ENCODE data around the gene AFG1L.
"Not testable (repeated sequence)": the region's sequence is repeated elsewhere in the genome, so short reads cannot be mapped to it uniquely, and the experiment has no call there.

Gene AFG1L

DNA sequence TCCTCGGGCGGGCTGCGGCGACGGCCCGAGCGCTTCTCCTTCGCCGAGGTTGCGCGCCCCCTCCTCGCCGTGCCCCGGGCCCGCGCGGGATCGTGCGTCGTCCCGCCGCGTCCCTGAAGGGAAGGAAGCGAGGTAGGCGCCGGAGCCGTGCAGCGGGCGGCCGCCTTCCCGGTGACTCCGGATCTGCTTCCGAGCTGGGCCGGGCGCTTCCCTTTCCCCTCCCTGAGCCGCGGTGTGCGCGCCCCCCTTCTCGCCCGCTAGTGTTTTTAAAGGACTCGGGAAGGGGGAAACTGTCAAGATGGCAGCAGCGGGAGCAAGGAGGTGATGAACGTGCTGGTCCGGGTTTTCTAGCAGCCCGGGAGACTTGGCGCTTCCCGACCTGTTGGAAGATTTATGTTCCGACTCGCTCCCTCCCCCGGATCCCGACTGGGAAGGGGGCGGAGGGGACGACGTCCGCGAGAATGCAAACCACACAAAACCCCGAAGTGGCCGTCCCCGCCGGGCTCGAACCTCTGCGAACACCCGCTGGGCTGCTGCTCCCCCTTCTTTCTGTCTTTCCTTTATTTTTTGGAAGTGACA, 265.1 kb downstream of the AFG1L start:
- peak; percentile 40 for DNase-seq

DNA sequence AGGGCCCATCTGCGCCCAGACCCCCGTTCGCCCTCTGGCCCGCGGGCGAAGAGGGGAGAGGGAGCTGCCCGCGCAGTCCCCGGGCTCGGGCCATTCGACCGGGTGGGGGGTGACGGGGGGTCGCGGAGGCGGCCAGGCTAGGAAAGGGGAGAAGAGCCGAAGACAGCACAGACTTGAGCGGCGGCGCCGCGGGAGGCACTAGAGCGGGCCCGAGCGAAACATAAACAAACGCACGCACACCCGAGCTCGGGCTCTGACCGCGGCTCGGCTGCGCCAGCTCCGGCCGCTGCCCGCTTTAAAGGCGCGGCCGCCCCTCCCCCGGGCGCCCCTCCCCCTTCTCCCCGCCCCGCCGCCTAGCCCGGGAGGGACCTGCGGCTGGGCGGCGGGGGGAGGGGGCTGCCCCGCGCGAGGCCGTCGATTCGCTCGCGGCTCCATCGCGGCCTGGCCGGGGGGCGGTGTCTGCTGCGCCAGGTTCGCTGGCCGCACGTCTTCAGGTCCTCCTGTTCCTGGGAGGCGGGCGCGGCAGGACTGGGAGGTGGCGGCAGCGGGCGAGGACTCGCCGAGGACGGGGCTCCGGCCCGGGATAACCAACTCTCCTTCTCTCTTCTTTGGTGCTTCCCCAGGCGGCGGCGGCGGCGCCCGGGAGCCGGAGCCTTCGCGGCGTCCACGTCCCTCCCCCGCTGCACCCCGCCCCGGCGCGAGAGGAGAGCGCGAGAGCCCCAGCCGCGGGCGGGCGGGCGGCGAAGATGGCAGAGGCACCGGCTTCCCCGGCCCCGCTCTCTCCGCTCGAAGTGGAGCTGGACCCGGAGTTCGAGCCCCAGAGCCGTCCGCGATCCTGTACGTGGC, 265.8 kb downstream of the AFG1L start, which contains the start of gene FOXO3:
TSS of gene FOXO3 (plus strand) at position 455 of the 846 bp plus-strand sequence. CDS start at position 747, 292 bp downstream.
- no peak for DNase-seq

DNA sequence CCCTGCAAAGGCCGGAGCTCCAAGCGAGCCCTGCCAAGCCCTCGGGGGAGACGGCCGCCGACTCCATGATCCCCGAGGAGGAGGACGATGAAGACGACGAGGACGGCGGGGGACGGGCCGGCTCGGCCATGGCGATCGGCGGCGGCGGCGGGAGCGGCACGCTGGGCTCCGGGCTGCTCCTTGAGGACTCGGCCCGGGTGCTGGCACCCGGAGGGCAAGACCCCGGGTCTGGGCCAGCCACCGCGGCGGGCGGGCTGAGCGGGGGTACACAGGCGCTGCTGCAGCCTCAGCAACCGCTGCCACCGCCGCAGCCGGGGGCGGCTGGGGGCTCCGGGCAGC, 266.4 kb downstream of the AFG1L start:
- DNase-seq: not testable (repeated sequence)

DNA sequence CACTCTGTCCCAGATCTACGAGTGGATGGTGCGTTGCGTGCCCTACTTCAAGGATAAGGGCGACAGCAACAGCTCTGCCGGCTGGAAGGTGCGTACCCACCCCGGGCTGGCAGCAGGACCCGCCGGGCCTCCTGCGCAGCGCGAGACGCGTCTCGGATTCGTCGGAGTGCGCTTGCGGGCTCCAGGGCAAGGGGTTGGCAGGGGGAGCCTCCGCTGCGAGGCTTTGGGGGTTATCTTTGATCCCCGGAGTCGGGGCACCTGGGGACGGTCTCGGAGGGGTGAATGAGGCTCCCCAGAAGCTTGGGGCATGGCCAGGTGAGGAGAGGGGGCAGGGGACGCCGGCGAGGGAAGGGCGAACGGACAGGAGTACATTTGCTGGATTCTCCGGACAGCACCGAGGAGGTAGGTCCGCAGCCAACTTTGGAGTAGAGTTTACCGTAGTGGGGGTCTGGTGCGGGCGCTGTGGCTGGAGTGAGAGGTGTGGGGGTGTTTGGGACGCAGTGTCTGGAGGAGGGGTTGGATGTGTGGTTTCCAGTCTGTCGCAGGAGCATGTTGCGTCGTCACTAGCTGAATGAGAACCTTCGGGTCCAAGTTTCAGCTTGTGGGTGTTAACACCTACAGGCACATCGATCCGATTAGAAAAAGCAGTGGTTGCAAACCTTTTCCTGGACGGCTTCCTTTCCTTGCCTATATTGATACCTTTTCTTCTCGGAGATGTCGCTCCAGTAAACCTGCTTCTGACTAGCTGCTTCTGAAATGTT, 267.1 kb downstream of the AFG1L start:
- DNase-seq: no peak

DNA sequence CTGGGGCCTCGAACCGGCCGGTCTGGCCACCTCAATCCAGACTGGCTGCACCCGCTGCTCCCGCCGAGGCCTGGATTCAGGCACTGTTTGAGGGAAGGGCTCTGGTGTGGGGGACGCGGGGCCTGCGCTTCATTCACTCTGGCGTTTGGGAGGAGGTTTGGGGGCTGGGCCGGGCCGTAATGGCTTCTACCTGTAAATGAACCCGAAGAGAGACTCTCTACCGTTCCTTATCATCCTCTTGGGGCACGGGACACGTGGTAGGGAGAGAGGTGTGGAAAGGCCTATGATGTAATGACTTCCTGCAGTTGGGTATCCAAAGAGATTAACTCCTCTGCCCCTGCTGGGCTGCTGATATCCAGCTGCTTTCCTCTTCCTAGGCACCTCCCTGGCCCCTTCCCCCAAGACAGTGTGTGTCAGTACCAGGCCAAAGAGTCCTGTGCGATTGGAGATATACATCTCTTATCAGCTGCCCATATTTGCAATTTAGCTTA, 267.7 kb downstream of the AFG1L start:
- no peak for DNase-seq

DNA sequence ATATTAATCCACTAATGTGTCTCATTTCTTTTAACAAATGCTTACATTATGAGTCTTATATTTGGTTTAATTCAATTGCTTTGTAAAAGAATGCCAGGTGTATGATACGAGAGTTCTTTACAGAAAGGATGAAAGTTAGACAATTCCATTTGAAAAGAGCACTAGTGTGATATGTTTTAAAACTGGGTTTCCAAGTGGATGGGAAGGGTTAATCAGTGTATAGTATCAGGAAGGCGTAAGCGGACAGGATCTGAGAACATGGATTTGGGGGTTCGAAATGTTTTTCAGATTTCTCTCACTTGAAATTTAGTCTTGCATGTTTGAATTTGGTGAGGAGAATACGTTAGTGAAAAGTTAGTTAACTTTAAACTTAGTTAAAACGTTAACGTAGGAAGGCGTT, 268.4 kb downstream of the AFG1L start:
- DNase-seq: no peak

DNA sequence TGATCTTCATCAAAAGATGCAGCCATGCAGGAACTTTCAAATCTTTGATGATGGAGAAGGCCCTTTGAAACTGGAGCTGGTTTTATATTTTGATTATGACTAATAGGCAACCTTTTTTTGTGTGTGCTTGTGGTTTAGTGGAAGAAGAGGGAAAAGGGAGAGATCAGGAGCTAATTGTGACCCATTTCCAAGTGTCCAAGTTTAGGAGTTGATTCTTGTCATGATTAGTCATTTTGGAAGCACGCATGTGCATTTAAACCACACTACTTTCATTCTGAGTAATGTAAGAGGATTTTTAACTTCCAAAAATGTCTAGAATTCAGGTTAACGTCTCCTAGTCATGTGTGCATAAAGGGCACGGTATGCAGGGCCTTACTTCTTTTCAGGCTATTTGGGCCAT, 269.3 kb downstream of the AFG1L start:
- DNase-seq: no peak

DNA sequence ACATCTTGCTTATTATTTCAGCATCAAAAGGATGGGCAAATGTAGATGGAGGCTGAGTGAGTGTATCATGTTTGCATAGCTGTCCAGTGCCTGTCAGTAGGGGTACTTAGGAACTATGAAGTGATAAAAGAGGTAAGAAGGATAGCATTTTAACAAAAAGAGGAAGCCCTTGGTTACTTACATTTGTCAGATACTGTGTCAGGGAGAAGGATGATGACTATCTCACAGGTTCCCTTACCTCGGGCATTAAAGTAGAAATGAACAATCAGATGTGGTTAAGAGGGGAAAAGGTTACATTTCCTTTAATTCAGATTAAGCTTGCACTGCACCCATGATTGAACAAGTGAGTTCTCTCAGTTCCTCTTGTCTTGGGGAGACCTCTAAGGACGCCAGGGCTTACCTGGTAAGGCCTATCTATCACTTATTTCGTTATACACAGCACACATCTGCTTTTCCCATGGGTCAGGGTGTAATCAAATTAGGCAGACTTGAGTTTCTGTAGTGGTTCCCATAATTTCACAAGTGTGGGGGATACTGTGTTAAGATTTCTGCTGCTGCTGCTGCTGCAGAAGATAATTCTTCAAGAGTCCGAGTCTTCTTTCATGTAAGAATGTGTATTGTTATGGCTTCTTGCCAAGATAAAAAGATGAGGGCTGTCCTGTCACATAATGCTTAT, 270.4 kb downstream of the AFG1L start:
- DNase-seq: no peak

DNA sequence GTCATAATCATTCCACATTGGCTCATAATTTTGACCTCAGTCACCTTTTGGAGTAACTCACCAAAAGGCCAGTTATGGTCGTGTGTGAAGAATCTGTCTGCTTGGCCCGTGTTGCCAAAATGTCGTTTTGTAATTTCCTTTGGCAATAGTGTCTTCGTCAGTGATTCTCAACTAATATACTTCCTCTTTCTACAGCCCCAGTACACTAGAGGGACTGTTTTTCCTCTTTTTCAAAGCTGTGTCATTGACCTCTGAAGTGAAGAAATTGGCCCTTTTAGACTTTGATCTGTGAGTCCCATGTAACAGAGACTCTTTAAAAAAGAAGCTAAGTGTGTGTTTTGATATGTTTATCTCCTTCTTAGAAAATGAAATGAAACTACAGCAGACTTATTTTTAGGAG, 271.0 kb downstream of the AFG1L start:
- no peak for DNase-seq

DNA sequence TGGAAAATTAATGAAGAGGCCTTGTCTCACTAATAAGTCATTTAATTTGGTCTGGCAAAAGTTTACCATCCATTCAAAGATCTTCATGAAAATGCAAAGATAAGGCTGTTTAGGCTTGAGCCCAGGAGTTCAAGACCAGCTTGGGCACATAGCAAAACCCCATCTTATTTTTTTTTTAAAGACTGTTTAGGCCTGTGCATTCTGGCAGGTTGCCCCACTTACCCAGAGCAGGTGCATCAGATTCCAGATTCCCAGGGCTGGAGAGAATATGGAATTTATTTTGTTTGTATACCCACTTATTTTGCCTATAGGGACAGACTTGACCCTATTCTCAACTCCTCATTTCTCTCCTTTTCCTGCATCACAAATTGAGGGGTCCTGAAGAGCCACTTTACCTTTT, 271.6 kb downstream of the AFG1L start:
- DNase-seq: no peak

DNA sequence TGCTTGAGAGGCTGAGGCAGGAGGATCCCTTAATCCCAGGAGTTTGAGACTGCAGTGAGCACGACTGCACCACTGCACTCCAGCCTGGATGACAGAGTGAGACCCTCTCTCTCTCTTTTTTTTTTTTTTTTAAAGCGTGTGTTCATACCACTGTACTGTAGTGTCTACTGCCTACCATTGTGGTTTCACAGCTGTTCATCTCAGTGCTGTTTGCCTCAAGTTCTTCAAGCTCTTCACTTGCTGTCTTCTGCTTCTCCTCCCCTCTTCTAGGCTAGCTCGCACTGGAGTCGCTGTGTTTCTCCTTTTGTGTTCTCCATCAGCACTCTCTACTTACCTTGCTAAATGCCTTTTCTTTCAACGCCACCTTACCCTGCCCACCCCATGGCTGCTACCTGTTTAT, 273.2 kb downstream of the AFG1L start:
- DNase-seq: no peak

DNA sequence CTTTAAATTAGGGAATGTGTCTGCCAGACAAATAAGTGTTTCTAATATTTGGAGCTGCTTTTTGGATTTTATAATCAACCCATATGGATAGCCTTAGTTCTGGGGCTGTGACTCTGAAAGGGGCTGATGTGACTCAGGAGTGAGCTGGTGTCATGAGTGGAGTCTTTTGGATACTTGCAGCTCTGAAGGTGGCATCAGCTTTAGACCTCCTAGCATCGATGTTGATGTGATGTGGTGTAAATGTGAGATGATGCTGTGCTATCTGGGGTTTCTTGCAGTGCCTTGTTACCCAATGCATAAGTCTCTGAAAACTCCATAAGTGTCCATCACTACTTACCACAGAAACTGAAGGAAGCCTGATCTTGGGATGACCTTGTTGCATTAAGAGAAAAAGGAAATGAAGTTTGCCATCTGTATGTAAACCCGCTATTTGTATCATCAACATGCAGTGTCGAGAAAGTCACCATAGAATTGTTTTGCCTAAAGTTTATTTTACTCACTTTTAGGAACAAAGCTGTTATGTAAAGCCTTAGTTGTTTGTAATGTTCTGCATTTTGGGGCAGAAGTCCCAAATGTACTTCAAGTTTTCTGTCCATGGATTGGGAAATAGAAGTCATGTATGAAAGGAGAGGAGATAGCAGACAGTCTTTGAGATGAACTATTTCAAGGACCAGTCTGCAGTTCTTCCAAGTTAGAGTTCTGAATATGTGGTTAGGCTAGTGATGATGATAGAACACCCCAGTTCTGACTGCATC, 273.9 kb downstream of the AFG1L start:
- DNase-seq: no peak

DNA sequence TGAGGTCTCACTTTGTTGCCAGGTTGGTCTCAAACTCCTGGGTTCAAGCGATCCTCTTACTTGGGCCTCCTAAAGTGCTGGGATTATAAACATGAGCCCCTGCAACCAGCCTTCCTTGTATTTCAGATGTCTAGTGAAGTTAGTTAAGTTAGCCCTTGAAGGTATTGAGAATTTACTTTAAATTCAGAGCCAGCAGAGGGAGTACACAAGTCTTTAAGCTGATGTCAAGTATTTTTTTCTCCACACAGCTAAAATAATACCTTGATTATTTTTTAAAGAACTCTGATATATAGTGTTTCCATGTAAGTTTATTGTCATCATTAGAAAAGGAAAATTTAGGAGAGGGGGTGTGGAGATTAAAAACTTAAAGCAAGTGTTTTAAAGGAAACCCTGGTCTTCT, 275.7 kb downstream of the AFG1L start:
- no peak for DNase-seq

DNA sequence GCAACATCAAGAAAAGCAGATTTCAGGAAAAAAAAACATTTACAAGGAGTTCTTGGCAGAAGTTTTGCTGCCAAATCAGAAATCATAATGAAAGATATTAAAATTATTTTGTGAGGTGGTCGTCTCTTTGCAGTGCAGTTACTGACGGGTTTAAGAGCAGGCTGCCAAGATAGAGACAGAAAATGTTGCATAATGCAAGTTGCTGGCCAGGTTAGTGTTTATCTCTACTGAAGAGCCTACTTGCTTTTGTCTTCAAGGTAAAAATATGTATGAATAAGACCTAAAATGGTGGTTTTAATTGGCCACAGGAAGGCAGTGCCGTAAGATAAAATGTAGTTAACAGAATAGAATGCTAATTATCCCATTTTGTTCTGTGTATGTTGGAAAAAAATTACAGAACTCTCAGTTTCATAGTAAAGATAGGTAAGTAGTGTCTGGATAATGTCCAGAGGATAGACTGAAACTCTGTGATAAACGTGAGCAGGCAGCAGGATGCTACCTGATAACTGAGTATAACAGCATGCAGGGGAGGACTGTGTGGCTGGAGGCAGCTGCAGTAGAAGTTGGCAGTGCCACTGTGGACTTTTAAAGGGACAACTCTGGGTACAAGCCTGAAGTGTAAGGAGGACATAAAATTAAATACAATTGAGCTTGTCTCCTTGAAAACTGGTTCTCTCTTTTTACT, 279.7 kb downstream of the AFG1L start:
- DNase-seq: no peak

All from NCI-H1694 treated with DMSO at 0.1 percent for 48 hours (cell line).